K562 (cell line): ENCODE measurements around the gene CREB5. TPM values are rescaled to one million over a fixed set of nuclear protein-coding genes. Genes with fewer than 3 reads are reported as not detected.

Experiments
- ATAC-seq: fragments of 200-7000 bp; cut with Tn5 transposase; 3 replicates; pipeline ENCODE4 v1.9.1; 2020; ENCODE audit warnings: moderate library complexity
- BruUV-seq: library from RNA; stranded (reverse); fragments of 400-500 nt; replicated peaks from 2 replicates; lab custom pipeline; 2021; lab: Mats Ljungman, UMichigan
- CTCF ChIA-PET: fragments of 300-600 bp; formaldehyde crosslinking; extraction: SDS; loops from one replicate; lab custom pipeline; 2021; ENCODE audit warnings: low intra/inter-chr PET ratio; lab: Yijun Ruan, JAX
- POLR2A ChIA-PET: fragments of 300-600, 350-650 bp; sonication (Branson Sonifier 250); formaldehyde crosslinking; extraction: SDS; loops from one replicate; lab custom pipeline; 2021; ENCODE audit warnings: antibody characterized with exemption, inconsistent platforms; lab: Yijun Ruan, JAX
- DNase-seq, 4 experiments: peaks; one replicate each; pipeline versions ENCODE4 v3.0.0 to v3.0.0-alpha.2; 2011 to 2018; ENCODE audit warnings: low spot score in 3 of 4, mixed read lengths in 3 of 4; ENCODE audit errors: extremely low read depth in 1 of 4
- FAIRE-seq: peaks from 2 replicates; lab custom pipeline; 2011; peaks lifted over from hg19 to GRCh38; lab: Jason Lieb, UNC
- H2AFZ ChIP-seq: 2 replicates; pipeline ENCODE4 v1.6.0; 2011; ENCODE audit warnings: low read depth, low read length, control low read depth, inconsistent platforms
- H3K27ac ChIP-seq: fragments of 200-600 bp; 3 replicates; pipeline ENCODE4 v1.8.0; 2011; ENCODE audit warnings: low read depth, mild to moderate bottlenecking, control low read depth, inconsistent platforms, low read length, moderate library complexity, mixed read lengths; ENCODE audit errors: extremely low read depth
- H3K27me3 ChIP-seq, 2 experiments: fragments of 300-600 bp in 1 of 2; 2 replicates in 1 of 2; 3 replicates in 1 of 2; pipeline versions ENCODE4 v1.6.0 to v1.8.0; 2011; ENCODE audit warnings: inconsistent platforms in 2 of 2, low read length in 2 of 2, mild to moderate bottlenecking in 1 of 2, mixed read lengths in 1 of 2, moderate library complexity in 1 of 2; ENCODE audit not compliant: control insufficient read depth in 2 of 2, insufficient read depth in 2 of 2
- H3K36me3 ChIP-seq: fragments of 300-600 bp; 3 replicates; pipeline ENCODE4 v1.8.0; 2011; ENCODE audit warnings: mild to moderate bottlenecking, low read length, inconsistent platforms; ENCODE audit not compliant: control insufficient read depth, insufficient read depth
- H3K4me1 ChIP-seq, 2 experiments: fragments of 200-600 bp in 1 of 2; replicated peaks in 1 of 2; 2 replicates in 1 of 2; 3 replicates in 1 of 2; pipeline versions ENCODE4 v1.5.1 to v1.8.0; 2011; ENCODE audit warnings: inconsistent platforms in 2 of 2, low read length in 2 of 2, mild to moderate bottlenecking in 1 of 2, mixed read lengths in 1 of 2, moderate library complexity in 1 of 2; ENCODE audit not compliant: control insufficient read depth in 2 of 2, insufficient read depth in 2 of 2
- H3K4me2 ChIP-seq: 2 replicates; pipeline ENCODE4 v1.6.1; 2011; ENCODE audit warnings: low read length, control low read depth, inconsistent platforms, mixed read lengths; ENCODE audit not compliant: insufficient read depth
- H3K4me3 ChIP-seq: fragments of 200-600 bp; sonication (generic), shearing (Covaris generic); 2 replicates; pipeline ENCODE4 v1.5.1; 2016; ENCODE audit warnings: control low read depth, inconsistent platforms
- H3K79me2 ChIP-seq: fragments of 200-600 bp; 3 replicates; pipeline ENCODE4 v1.8.0; 2011; ENCODE audit warnings: low read length, inconsistent platforms; ENCODE audit not compliant: control insufficient read depth, insufficient read depth
- H3K9ac ChIP-seq, 2 experiments: 2 replicates each; pipeline versions ENCODE4 v1.6.0 to v1.6.1; 2011; ENCODE audit warnings: low read depth in 2 of 2, low read length in 2 of 2, control low read depth in 1 of 2, inconsistent platforms in 1 of 2, mild to moderate bottlenecking in 1 of 2, mixed read lengths in 1 of 2; ENCODE audit not compliant: insufficient read depth in 1 of 2
- H3K9me1 ChIP-seq: one replicate; pipeline ENCODE4 v1.6.0; 2011; ENCODE audit warnings: inconsistent platforms, mild to moderate bottlenecking, low read length, moderate library complexity; ENCODE audit not compliant: control insufficient read depth, insufficient read depth
- H3K9me3 ChIP-seq: replicated peaks from 2 replicates; pipeline ENCODE4 v1.5.1; 2011; ENCODE audit warnings: low read depth, low read length, inconsistent platforms; ENCODE audit not compliant: control insufficient read depth, insufficient read depth
- H4K20me1 ChIP-seq: replicated peaks from 2 replicates; pipeline ENCODE4 v1.6.1; 2011; ENCODE audit warnings: low read length, inconsistent platforms, mixed read lengths; ENCODE audit not compliant: control insufficient read depth, insufficient read depth
- FOXA1 ChIP-seq: fragments of 450-650 bp; IDR thresholded peaks from 2 replicates; pipeline ENCODE4 v1.6.1; 2016; ENCODE audit warnings: mild to moderate bottlenecking, borderline replicate concordance
- HEY1 ChIP-seq: fragments of 250-450 bp; sonication (Bioruptor Pico); IDR thresholded peaks from 2 replicates; pipeline ENCODE4 v1.5.0; 2020; ENCODE audit warnings: mild to moderate bottlenecking, moderate library complexity, borderline replicate concordance
- KLF1 ChIP-seq: fragments of 450-650 bp; IDR thresholded peaks from 2 replicates; pipeline ENCODE4 v1.6.1; 2016; ENCODE audit warnings: missing genetic modification characterization, missing compliant biosample characterization
- MCM7 ChIP-seq, 2 experiments: fragments of 450-650 bp; IDR thresholded peaks; 2 replicates each; pipeline ENCODE4 v1.6.1; 2016 to 2018
- POLR2H ChIP-seq: IDR thresholded peaks from 2 replicates; pipeline ENCODE4 v1.6.1; 2016; ENCODE audit warnings: missing genetic modification characterization, low read depth, mild to moderate bottlenecking, control low read depth, missing compliant biosample characterization, moderate library complexity
- RBM22 ChIP-seq: fragments of 200-400 bp; formaldehyde crosslinking; IDR thresholded peaks from 2 replicates; pipeline ENCODE4 v1.6.1; 2018; ENCODE audit warnings: low read length, low read depth; ENCODE audit not compliant: poor library complexity, severe bottlenecking
- SRSF9 ChIP-seq: fragments of 200-400 bp; formaldehyde crosslinking; IDR thresholded peaks from 2 replicates; pipeline ENCODE4 v1.6.1; 2017; ENCODE audit warnings: low read depth, low read length, borderline replicate concordance
- ZNF124 ChIP-seq: sonication (generic); formaldehyde crosslinking; IDR thresholded peaks from 2 replicates; pipeline ENCODE4 v1.8.1; 2022; ENCODE audit warnings: missing genetic modification reagents
- WGBS: fragments of 100-300 bp; shearing (Covaris generic); methylation state at CpG from one replicate; pipeline ENCODE4 v1.1.6; 2016; ENCODE audit warnings: low coverage, mixed read lengths; ENCODE audit not compliant: insufficient coverage; ENCODE audit errors: missing lambda C conversion rate; 5-methylcytosine and 5-hydroxymethylcytosine counted together
- in situ Hi-C: fragments of 300-500 bp; cut with MboI; formaldehyde crosslinking; loops from 4 replicates; pipeline ENCODE4 v1.15.0; 2018; ENCODE audit warnings: inconsistent platforms, mixed read lengths
- intact Hi-C: fragments of 100-400 bp; cut with micrococcal nuclease; formaldehyde crosslinking; loops from 2 replicates; pipeline ENCODE4 v1.14.2; 2022
- polyA plus RNA-seq, 8 experiments: library from polyadenylated mRNA; depleted of rRNA in 4 of 8; stranded (reverse) in 5 of 8; unstranded in 3 of 8; fragments of >200 nt; fragmentation: Nextera tagmentation in 2 of 8; fragmentation: Illumina TruSeq in 1 of 8; extraction: Ambion mirVana in 2 of 8; extraction: Trizol in 1 of 8; gene quantifications; 2 replicates each; pipeline versions ENCODE4 v1.2.1 to v1.2.3, GENCODE V29; 2011 to 2014; ENCODE audit warnings: inconsistent platforms in 1 of 8, missing spikeins in 1 of 8
- total RNA-seq, 7 experiments: library from RNA; depleted of rRNA in 6 of 7; stranded (reverse); fragments of >200 nt in 6 of 7; fragmentation: Illumina TruSeq in 2 of 7; extraction: Trizol in 2 of 7; gene quantifications; 2 replicates each; pipeline versions ENCODE4 v1.2.1 to v1.2.3, GENCODE V29; 2011 to 2021; ENCODE audit warnings: low replicate concordance in 1 of 7
- TF ChIP-seq, protein P1 (sequence below): fragments of 450-650 bp; IDR thresholded peaks from 2 replicates; pipeline ENCODE4 v1.6.1; 2016; ENCODE audit warnings: mild to moderate bottlenecking, moderate library complexity

Gene CREB5
- total and polyA plus RNA-seq, 9 of the 15 experiments (the other 6 are each of a cell fraction or from before 2014, with no cell fraction given) = 0.33 to 6.4 (median 1.8) TPM

DNA sequence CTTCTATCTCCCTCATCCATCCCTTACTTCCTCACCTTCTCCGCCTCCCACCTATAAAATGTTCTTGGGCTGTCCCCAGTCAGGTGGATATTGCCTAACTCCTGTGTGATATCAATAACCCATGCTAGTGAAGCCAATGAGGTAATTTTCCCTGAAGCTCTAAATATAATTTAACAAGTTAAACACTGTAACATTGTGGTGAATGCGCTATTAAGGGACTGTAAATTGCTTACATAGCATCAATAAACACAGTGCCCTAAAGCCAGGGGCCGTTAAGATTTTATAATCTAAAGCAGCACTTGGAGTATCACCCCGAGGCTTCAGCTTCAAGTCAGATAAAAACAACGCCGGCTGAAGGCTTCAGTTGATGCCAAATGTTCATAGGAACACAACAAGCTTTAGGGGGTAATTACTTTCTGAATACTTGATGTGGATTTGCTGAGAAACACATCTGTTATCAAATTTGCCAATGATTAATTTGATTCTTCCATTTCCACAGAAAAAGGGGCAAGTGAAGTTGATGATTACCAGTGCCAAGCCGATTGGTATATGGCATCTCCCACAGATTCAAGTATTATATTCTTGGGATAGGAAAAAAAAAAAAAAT lies 138.4 kb downstream of the CREB5 start (continued):
- TF ChIP-seq ZNF124 (CRISPR knock-in tag) = no peak

DNA sequence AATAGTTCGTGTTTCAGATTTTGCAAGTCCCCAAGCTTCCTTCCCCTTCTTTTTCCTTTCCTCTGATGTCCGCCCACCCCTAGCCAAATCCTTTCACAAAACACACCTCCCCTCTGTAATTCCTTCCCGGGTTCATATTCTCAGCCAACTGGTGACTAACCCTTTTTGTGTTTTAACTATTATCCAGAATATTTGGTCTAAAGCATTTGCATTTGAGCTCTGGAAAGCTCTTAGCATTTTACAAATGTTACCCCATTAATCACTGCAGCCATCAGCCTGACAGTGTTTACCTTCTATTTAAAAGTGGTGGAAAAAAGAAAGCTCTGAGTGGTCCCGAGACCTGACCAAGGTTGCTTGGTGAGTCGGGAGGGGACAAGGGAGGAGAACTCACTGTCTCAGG lies 139.0 kb downstream of the CREB5 start:
- WGBS = 0% methylated on average over 5 of the region's 5 CpGs
- CTCF ChIA-PET = no interaction called here

More for the DNA sequence above, 139.0 kb downstream of the CREB5 start:
- intact Hi-C loops = no loop called here
- H4K20me1 ChIP-seq = no peaks in the 10 kb centered on the region
- H2AFZ ChIP-seq = no peak overlapping the region
- no peak overlapping the region for H3K4me3 ChIP-seq
- DNase-seq = no peak
- H3K9me1 ChIP-seq = no peaks in the 10 kb centered on the region
- no TSS peak for BruUV-seq
- no peak for TF ChIP-seq KLF1 (tag)
- TF ChIP-seq SRSF9 = no peak
- TF ChIP-seq MCM7 (IDR thresholded peaks at IDR 0.05) = no peak
- no peak for TF ChIP-seq FOXA1
- TF ChIP-seq RBM22 = no peak
- TF ChIP-seq, protein P1, sequence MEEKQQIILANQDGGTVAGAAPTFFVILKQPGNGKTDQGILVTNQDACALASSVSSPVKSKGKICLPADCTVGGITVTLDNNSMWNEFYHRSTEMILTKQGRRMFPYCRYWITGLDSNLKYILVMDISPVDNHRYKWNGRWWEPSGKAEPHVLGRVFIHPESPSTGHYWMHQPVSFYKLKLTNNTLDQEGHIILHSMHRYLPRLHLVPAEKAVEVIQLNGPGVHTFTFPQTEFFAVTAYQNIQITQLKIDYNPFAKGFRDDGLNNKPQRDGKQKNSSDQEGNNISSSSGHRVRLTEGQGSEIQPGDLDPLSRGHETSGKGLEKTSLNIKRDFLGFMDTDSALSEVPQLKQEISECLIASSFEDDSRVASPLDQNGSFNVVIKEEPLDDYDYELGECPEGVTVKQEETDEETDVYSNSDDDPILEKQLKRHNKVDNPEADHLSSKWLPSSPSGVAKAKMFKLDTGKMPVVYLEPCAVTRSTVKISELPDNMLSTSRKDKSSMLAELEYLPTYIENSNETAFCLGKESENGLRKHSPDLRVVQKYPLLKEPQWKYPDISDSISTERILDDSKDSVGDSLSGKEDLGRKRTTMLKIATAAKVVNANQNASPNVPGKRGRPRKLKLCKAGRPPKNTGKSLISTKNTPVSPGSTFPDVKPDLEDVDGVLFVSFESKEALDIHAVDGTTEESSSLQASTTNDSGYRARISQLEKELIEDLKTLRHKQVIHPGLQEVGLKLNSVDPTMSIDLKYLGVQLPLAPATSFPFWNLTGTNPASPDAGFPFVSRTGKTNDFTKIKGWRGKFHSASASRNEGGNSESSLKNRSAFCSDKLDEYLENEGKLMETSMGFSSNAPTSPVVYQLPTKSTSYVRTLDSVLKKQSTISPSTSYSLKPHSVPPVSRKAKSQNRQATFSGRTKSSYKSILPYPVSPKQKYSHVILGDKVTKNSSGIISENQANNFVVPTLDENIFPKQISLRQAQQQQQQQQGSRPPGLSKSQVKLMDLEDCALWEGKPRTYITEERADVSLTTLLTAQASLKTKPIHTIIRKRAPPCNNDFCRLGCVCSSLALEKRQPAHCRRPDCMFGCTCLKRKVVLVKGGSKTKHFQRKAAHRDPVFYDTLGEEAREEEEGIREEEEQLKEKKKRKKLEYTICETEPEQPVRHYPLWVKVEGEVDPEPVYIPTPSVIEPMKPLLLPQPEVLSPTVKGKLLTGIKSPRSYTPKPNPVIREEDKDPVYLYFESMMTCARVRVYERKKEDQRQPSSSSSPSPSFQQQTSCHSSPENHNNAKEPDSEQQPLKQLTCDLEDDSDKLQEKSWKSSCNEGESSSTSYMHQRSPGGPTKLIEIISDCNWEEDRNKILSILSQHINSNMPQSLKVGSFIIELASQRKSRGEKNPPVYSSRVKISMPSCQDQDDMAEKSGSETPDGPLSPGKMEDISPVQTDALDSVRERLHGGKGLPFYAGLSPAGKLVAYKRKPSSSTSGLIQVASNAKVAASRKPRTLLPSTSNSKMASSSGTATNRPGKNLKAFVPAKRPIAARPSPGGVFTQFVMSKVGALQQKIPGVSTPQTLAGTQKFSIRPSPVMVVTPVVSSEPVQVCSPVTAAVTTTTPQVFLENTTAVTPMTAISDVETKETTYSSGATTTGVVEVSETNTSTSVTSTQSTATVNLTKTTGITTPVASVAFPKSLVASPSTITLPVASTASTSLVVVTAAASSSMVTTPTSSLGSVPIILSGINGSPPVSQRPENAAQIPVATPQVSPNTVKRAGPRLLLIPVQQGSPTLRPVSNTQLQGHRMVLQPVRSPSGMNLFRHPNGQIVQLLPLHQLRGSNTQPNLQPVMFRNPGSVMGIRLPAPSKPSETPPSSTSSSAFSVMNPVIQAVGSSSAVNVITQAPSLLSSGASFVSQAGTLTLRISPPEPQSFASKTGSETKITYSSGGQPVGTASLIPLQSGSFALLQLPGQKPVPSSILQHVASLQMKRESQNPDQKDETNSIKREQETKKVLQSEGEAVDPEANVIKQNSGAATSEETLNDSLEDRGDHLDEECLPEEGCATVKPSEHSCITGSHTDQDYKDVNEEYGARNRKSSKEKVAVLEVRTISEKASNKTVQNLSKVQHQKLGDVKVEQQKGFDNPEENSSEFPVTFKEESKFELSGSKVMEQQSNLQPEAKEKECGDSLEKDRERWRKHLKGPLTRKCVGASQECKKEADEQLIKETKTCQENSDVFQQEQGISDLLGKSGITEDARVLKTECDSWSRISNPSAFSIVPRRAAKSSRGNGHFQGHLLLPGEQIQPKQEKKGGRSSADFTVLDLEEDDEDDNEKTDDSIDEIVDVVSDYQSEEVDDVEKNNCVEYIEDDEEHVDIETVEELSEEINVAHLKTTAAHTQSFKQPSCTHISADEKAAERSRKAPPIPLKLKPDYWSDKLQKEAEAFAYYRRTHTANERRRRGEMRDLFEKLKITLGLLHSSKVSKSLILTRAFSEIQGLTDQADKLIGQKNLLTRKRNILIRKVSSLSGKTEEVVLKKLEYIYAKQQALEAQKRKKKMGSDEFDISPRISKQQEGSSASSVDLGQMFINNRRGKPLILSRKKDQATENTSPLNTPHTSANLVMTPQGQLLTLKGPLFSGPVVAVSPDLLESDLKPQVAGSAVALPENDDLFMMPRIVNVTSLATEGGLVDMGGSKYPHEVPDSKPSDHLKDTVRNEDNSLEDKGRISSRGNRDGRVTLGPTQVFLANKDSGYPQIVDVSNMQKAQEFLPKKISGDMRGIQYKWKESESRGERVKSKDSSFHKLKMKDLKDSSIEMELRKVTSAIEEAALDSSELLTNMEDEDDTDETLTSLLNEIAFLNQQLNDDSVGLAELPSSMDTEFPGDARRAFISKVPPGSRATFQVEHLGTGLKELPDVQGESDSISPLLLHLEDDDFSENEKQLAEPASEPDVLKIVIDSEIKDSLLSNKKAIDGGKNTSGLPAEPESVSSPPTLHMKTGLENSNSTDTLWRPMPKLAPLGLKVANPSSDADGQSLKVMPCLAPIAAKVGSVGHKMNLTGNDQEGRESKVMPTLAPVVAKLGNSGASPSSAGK = no peak
- TF ChIP-seq POLR2H (tag) = no peak
- TF ChIP-seq HEY1 (CRISPR knock-in tag) = no peak
- TF ChIP-seq, all 486 proteins: peak for 0
- Histone ChIP-seq H3K27ac (no peak overlapping the region), H3K4me1 (no peaks in the 10 kb centered on the region), H3K9me3 (no peaks in the 10 kb centered on the region), H3K79me2 (no peaks in the 10 kb centered on the region), H3K36me3 (no peaks in the 10 kb centered on the region), H3K9ac (no peak overlapping the region), H3K27me3 (no peaks in the 10 kb centered on the region), H3K4me2 (no peak overlapping the region)
- ATAC-seq = no peak
- in situ Hi-C loops = no loop called here
- POLR2A ChIA-PET = no interaction called here
- FAIRE-seq = no peak
